CD4-positive, alpha-beta T cell treated with Interleukin-4 for 1 hour (primary cell): Measurements from ENCODE around the gene SOX12.
A peak's percentile ranks its signal among the peaks of the same experiment; 100 is the strongest.

Experiments
- DNase-seq, 2 donors: peaks; one replicate each; pipeline ENCODE4 v3.0.0-alpha.2; 2020 to 2022

The SOX12 gene

GRCh38 chr20:325045-325888 is at the start of gene SOX12:
Gene SOX12, plus strand, starts transcription at chr20:325552. Its CDS starts 373 bp downstream, at chr20:325925.
- DNase-seq: peak; percentile 94 to 95

- no peak for DNase-seq
Measured at GRCh38 chr20:275791-276190, 49.6 kb upstream of the SOX12 start.

- no peak for DNase-seq
Measured at GRCh38 chr20:276620-277495, 48.5 kb upstream of the SOX12 start.

GRCh38 chr20:277496-277781 is 47.9 kb upstream of the SOX12 start:
- DNase-seq: no peak

GRCh38 chr20:278181-278580 is 47.2 kb upstream of the SOX12 start:
- no peak for DNase-seq

GRCh38 chr20:278607-279571 is 46.5 kb upstream of the SOX12 start:
- DNase-seq: peak in 1 of 2 donors; percentile 65

- DNase-seq: no peak
Measured at GRCh38 chr20:284172-284571, 41.2 kb upstream of the SOX12 start.

- DNase-seq: no peak
Measured at GRCh38 chr20:286508-286907, 38.8 kb upstream of the SOX12 start.

GRCh38 chr20:288956-289692 is 36.2 kb upstream of the SOX12 start:
- DNase-seq: no peak

GRCh38 chr20:289693-290083 is 35.7 kb upstream of the SOX12 start:
- no peak for DNase-seq

- DNase-seq: peak; percentile 88 to 91
Measured at GRCh38 chr20:290084-290831, 35.1 kb upstream of the SOX12 start, which contains the start of gene C20orf96. Gene C20orf96, minus strand, starts transcription at chr20:290750. Its CDS starts 140 bp downstream, at chr20:290610.

- no peak for DNase-seq
Measured at GRCh38 chr20:294602-295001, 30.8 kb upstream of the SOX12 start.

GRCh38 chr20:295804-296203 is 29.5 kb upstream of the SOX12 start:
- no peak for DNase-seq

- peak; percentile 83 to 85 for DNase-seq
Measured at GRCh38 chr20:297098-297924, 28.0 kb upstream of the SOX12 start, which contains the start of gene ZCCHC3. Gene ZCCHC3, plus strand, starts transcription at chr20:297570. Its CDS starts 17 bp downstream, at chr20:297587.

GRCh38 chr20:297925-298775 is 27.2 kb upstream of the SOX12 start:
- DNase-seq: peak; percentile 48 to 49

GRCh38 chr20:298776-299391 is 26.5 kb upstream of the SOX12 start:
- DNase-seq: no peak

GRCh38 chr20:300345-300990 is 24.9 kb upstream of the SOX12 start:
- DNase-seq: no peak
